ENCODE results near the gene PIN1. TPM values are rescaled to one million over a fixed set of nuclear protein-coding genes. Genes with fewer than 3 reads are reported as not detected.

Gene PIN1
- total RNA-seq, 1 experiment from 2014 or later: 107 TPM

Other genes starting within 250 kb of the PIN1 start
- gene ZNF561, start 214.1 kb upstream of the PIN1 start, total RNA-seq (2021): 39.2 to 67.9 TPM (median 40.7 TPM) in 3 replicates
- 18.4 to 24.6 TPM (median 23.1 TPM) in 3 replicates for gene ZNF562, start 160.2 kb upstream of the PIN1 start, total RNA-seq (2021)
- 11.2 to 12.2 TPM (median 11.6 TPM) in 3 replicates for gene ZNF846, start 66.6 kb upstream of the PIN1 start, total RNA-seq (2021)
- 34.2 to 37.6 TPM (median 35.7 TPM) in 3 replicates for gene FBXL12, start 16.2 kb upstream of the PIN1 start, total RNA-seq (2021)
- 402 to 411 TPM (median 405 TPM) in 3 replicates for gene UBL5, start 7.4 kb upstream of the PIN1 start, total RNA-seq (2021)
- 66.0 to 93.3 TPM (median 91.8 TPM) in 3 replicates for gene OLFM2, start 101.2 kb downstream of the PIN1 start, total RNA-seq (2021)
- gene COL5A3, start 175.2 kb downstream of the PIN1 start, total RNA-seq (2021): 0.81 to 1.2 TPM (median 0.96 TPM) in 3 replicates
- 0.27 TPM in 1 of 3 replicates, not detected in the others for gene RDH8, start 178.2 kb downstream of the PIN1 start, total RNA-seq (2021)